Kidney epithelial cell (primary cell): ENCODE measurements around the gene RASGRP1. TPM values are rescaled to one million over a fixed set of nuclear protein-coding genes. Genes with fewer than 3 reads are reported as not detected.

Experiments used
- DNase-seq: peaks from one replicate; pipeline ENCODE4 v3.0.0-alpha.2; 2010; ENCODE audit warnings: low read depth
- H3K27me3 ChIP-seq: 2 replicates; pipeline ENCODE4 v1.6.0; 2011; ENCODE audit warnings: low read length; ENCODE audit not compliant: control insufficient read depth, insufficient read depth
- H3K36me3 ChIP-seq: 2 replicates; pipeline ENCODE4 v1.5.1; 2011; ENCODE audit warnings: low read length; ENCODE audit not compliant: control insufficient read depth, insufficient read depth
- H3K4me3 ChIP-seq: 2 replicates; pipeline ENCODE4 v1.5.1; 2011; ENCODE audit warnings: low read depth, mild to moderate bottlenecking, control low read depth, low read length
- total RNA-seq: library from RNA; depleted of rRNA; stranded (reverse); fragments of >200 nt; gene quantifications from 2 replicates; pipeline ENCODE4 v1.2.3, GENCODE V29; 2015
- TF ChIP-seq, protein P1 (sequence below): IDR thresholded peaks from 2 replicates; pipeline ENCODE4 v1.5.1; 2011; ENCODE audit warnings: mild to moderate bottlenecking, moderate library complexity, low read length, control low read depth, inconsistent platforms; ENCODE audit not compliant: insufficient read depth, poor library complexity, severe bottlenecking

RASGRP1 gene
- total RNA-seq, 1 donor from 2014 or later: 3.1 TPM

DNA sequence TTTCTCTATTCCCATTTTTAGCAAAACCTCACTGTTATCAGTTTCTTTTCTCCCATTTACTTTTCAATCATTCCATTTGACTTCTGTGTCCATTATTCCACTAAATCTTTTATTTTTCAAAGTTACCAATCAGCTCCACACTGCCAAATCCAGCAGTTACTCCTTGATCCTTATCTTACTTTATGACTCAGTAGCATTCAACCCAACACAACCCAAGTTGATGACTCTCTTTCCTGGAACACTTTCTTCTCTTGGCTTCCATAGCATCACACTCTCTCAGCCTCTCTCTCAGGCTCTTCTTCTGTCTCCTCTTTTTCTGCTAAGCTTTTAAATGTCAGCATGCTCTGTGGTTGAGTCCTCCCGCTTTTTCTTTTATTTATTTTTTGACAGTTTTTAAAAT is 36.3 kb downstream of the RASGRP1 start:
- TF ChIP-seq, protein P1, sequence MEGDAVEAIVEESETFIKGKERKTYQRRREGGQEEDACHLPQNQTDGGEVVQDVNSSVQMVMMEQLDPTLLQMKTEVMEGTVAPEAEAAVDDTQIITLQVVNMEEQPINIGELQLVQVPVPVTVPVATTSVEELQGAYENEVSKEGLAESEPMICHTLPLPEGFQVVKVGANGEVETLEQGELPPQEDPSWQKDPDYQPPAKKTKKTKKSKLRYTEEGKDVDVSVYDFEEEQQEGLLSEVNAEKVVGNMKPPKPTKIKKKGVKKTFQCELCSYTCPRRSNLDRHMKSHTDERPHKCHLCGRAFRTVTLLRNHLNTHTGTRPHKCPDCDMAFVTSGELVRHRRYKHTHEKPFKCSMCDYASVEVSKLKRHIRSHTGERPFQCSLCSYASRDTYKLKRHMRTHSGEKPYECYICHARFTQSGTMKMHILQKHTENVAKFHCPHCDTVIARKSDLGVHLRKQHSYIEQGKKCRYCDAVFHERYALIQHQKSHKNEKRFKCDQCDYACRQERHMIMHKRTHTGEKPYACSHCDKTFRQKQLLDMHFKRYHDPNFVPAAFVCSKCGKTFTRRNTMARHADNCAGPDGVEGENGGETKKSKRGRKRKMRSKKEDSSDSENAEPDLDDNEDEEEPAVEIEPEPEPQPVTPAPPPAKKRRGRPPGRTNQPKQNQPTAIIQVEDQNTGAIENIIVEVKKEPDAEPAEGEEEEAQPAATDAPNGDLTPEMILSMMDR: no peak
- DNase-seq: no peak
- Histone ChIP-seq H3K27me3 (no peaks in the 10 kb centered on the region), H3K4me3 (no peak overlapping the region), H3K36me3 (no peaks in the 10 kb centered on the region)

DNA sequence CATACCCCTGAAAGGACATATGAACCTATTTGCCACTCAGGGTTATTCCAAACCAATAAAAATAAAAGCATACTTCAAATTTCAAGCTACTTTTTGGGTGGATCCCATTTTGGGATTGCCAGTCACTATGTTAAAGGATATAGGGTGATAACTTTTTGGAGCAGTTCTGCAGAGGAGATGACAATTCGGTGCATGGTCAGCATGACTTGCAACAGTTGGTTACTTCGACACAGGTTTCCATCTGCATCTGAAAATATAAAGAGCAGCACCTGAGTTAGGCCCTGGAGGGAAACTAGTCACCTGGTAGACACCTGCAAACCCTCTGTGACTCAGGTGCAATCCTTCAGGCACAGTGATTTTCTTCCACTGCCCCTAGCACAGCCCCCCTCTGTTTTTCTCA is 38.5 kb downstream of the RASGRP1 start:
- Histone ChIP-seq H3K27me3 (no peaks in the 10 kb centered on the region), H3K36me3 (no peaks in the 10 kb centered on the region), H3K4me3 (no peak overlapping the region)
- DNase-seq: no peak
- TF ChIP-seq, protein P1: no peak

DNA sequence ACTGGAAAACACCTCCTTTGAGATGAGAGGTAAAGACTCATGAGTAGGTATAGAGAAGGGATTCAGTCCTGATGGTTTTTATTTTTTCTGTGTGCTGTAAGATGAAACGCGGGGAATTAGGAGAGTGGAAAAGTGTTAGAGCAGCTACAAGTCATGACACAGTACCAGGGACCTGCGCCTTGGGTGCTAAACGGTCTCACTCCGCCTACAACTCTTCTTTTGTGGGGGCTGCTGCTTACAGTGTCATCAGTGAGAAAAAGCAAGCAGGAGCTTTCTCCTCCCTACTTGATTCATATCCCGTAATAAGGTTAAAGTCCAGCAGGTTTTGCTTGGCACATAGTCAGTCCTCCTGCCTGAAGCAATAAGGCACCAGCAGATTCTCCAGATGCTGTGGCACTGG is 39.1 kb downstream of the RASGRP1 start:
- no peak for DNase-seq
- no peak overlapping the region for H3K4me3 ChIP-seq
- TF ChIP-seq, protein P1: no peak
- H3K36me3 ChIP-seq: no peaks in the 10 kb centered on the region
- no peaks in the 10 kb centered on the region for H3K27me3 ChIP-seq

DNA sequence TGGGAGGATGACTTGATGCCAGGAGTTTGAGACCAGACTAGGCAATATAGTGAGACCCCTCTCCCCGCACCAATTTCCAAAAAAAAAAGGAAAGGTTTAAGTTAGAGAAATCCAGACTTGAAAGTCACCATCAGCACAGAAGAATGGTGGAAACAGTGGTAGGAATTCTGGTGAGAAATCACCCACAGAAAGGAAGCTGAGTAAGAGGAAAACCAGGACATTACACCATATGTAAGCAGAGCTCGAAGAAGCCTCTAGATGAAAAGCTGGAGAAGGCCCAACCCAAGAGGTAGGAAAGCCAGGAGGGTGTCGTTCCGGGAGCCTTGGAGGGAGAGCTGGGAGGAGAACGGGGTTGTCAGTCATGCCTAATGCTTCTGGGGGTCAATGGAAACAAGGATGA is 40.5 kb downstream of the RASGRP1 start:
- Histone ChIP-seq H3K36me3 (no peaks in the 10 kb centered on the region), H3K27me3 (no peaks in the 10 kb centered on the region), H3K4me3 (no peak overlapping the region)
- DNase-seq: no peak
- TF ChIP-seq, protein P1: no peak

DNA sequence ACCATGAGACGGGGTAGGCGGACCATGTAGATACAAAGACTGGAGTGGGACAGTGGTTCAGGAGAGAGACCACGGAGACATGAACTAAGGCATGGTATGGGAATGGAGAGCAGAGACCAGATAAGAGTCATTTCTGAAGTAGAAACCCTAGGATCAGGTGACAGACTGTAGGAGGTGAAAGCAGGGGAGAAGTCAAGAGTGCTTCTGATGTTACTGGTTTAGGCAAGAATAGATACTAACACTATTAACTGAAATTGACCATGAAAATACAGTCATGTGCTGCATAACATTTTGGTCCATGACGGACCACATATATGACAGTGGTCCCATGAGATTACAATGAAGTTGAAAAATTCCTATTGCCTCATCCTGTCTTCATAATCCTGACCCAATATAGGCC is 41.7 kb downstream of the RASGRP1 start:
- DNase-seq: no peak
- Histone ChIP-seq H3K36me3 (no peaks in the 10 kb centered on the region), H3K27me3 (no peaks in the 10 kb centered on the region), H3K4me3 (no peak overlapping the region)
- TF ChIP-seq, protein P1: no peak

DNA sequence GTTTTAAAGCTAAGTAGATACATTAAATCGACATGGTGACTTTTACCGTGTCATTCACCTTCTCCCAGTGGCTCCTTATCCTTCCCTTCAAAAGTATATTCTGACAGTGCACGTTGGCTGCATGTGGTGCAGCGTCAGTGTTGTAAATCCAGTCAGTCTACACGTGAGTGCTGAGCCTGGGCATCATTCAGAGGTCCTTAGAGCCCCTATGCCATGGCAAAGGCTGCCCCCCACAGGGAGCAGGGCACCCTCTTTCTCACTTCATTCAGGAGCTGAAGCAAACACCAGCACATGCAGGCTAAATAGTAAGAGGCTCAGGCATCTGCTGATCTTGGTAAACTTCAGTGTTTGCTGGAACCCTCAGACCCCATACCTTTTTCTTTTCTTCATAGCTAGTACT is 43.3 kb downstream of the RASGRP1 start:
- TF ChIP-seq, protein P1: no peak
- Histone ChIP-seq H3K4me3 (no peak overlapping the region), H3K36me3 (no peaks in the 10 kb centered on the region), H3K27me3 (no peaks in the 10 kb centered on the region)
- DNase-seq: no peak
